ENCODE results near the gene CTBP2.

CTBP2 gene

GRCh38 chr10:125120053-125120710 lies 40.2 kb downstream of the CTBP2 start:
- no peak overlapping the region for H3K4me3 ChIP-seq (ENCODE audit: low read depth, low read length)
- no peak for DNase-seq (ENCODE audit: low read depth)
- TF ChIP-seq CTCF (IDR thresholded peaks at IDR 0.05; ENCODE audit: insufficient read depth, low read depth, low read length, missing control alignments) = no peak

- no peak overlapping the region for H3K4me3 ChIP-seq (ENCODE audit: low read depth, low read length)
- no peak for DNase-seq (ENCODE audit: low read depth)
- no peak for TF ChIP-seq CTCF (IDR thresholded peaks at IDR 0.05; ENCODE audit: insufficient read depth, low read depth, low read length, missing control alignments)
These were observed 41.7 kb downstream of the CTBP2 start for GRCh38 chr10:125118701-125119100.

GRCh38 chr10:125118011-125118611 lies 42.3 kb downstream of the CTBP2 start:
- TF ChIP-seq CTCF (IDR thresholded peaks at IDR 0.05; ENCODE audit: insufficient read depth, low read depth, low read length, missing control alignments) = no peak

GRCh38 chr10:125116652-125117310 lies 43.6 kb downstream of the CTBP2 start:
- TF ChIP-seq CTCF (IDR thresholded peaks at IDR 0.05; ENCODE audit: insufficient read depth, low read depth, low read length, missing control alignments) = no peak
- no peak for DNase-seq (ENCODE audit: low read depth)
- H3K4me3 ChIP-seq (ENCODE audit: low read depth, low read length) = no peak overlapping the region

More at GRCh38 chr10:125118011-125118611, 42.3 kb downstream of the CTBP2 start:
- H3K4me3 ChIP-seq (ENCODE audit: low read depth, low read length) = no peak overlapping the region
- no peak for DNase-seq (ENCODE audit: low read depth)

- H3K4me3 ChIP-seq (ENCODE audit: low read depth, low read length) = no peak overlapping the region
- DNase-seq (ENCODE audit: low read depth) = no peak
- TF ChIP-seq CTCF (IDR thresholded peaks at IDR 0.05; ENCODE audit: insufficient read depth, low read depth, low read length, missing control alignments) = no peak
These were observed 44.2 kb downstream of the CTBP2 start for GRCh38 chr10:125116041-125116649.

- TF ChIP-seq CTCF (IDR thresholded peaks at IDR 0.05; ENCODE audit: insufficient read depth, low read depth, low read length, missing control alignments) = no peak
- DNase-seq (ENCODE audit: low read depth) = no peak
- H3K4me3 ChIP-seq (ENCODE audit: low read depth, low read length) = no peak overlapping the region
These were observed 45.0 kb downstream of the CTBP2 start for GRCh38 chr10:125115409-125115808.

Measured in GM12865 (cell line).